Effector memory CD4-positive, alpha-beta T cell (primary cell): ENCODE measurements around the gene LRRN1.

Experiments
- DNase-seq, 3 donors: peaks; one replicate each; pipeline ENCODE4 v3.0.0-alpha.2; 2020
- H3K27ac ChIP-seq: 2 replicates; pipeline ENCODE4 v1.7.0; 2013; ENCODE audit warnings: mild to moderate bottlenecking, low read length, moderate library complexity; ENCODE audit not compliant: insufficient read depth, poor library complexity, severe bottlenecking
- H3K27me3 ChIP-seq: replicated peaks from 2 replicates; pipeline ENCODE4 v1.7.0; 2013; ENCODE audit warnings: mild to moderate bottlenecking, low read length; ENCODE audit not compliant: insufficient read depth, control insufficient read depth, poor library complexity, severe bottlenecking
- H3K36me3 ChIP-seq: 2 replicates; pipeline ENCODE4 v1.7.0; 2013; ENCODE audit warnings: mild to moderate bottlenecking, low read length, moderate library complexity; ENCODE audit not compliant: control insufficient read depth, insufficient read depth
- H3K4me1 ChIP-seq: 2 replicates; pipeline ENCODE4 v1.7.0; 2013; ENCODE audit warnings: low read length, mild to moderate bottlenecking; ENCODE audit not compliant: control insufficient read depth, insufficient read depth, poor library complexity, severe bottlenecking
- H3K4me3 ChIP-seq: 2 replicates; pipeline ENCODE4 v1.7.0; 2013; ENCODE audit warnings: low read length, low read depth, mild to moderate bottlenecking; ENCODE audit not compliant: insufficient read depth, poor library complexity, severe bottlenecking
- H3K9me3 ChIP-seq: 2 replicates; pipeline ENCODE4 v1.7.0; 2013; ENCODE audit warnings: mild to moderate bottlenecking, low read length, moderate library complexity; ENCODE audit not compliant: control insufficient read depth
- total RNA-seq, 3 donors: gene quantifications; one replicate each; lab custom pipeline; 2026; lab: John Stamatoyannopoulos, UW

The LRRN1 gene
- 0.09 to 0.39 (median 0.17) reads per million in 3 donors for total RNA-seq

DNA sequence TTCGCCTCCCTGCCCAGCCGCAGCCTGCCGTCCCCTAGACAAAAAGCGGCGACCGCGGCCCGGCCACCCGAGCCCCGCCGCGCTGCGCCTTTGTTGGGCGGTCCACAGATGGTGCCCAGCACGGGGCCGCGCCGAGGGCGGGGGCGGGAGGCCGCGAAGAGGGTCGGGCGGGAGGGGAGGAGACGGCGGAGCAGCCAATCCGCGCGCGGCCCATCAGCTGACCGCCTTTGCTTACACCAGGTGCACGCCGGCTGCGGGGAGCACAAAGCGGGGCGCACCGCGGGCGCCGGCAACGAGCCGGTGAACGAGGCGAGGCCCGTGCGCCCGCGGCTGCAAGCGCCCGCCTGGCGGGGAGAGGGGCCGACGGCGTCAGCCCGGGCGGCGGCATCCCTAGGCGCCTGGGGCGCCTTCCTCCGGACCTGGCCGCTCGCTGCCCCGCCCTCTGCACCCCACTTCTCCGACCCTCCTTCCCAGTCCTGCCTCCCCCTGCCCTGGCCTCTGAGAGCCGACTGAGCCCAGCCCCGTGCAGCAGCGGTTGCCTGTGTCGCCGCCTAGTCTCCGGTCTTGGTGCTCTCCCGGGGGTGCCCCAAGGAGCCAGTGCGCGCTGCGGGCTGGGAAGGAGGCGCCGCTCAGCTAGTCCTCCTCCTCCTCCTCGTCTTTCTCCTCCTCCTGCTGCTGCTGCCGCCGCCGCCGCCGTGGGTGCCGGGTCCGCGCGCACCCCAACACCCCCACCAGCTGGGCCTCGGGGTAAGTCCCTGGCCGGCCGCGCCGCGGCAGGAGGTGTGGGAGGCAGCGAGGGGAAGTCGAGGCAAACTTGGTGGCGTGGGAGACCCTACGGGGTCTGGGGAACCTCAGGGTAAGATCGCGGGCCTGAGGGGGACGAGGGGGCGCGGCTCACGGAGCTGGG lies at the start of gene LRRN1:
Gene LRRN1, plus strand, starts transcription at position 259 of the 907 bp plus-strand sequence. CDS start 45,211 bp downstream, outside the sequence.
- Histone ChIP-seq H3K27ac (no peak within 1 kb of the TSS), H3K4me1 (peaks cover 6% of the 10 kb centered on the region), H3K27me3 (no peaks in the 10 kb centered on the region), H3K36me3 (no peaks in the 10 kb centered on the region), H3K9me3 (no peaks in the 10 kb centered on the region), H3K4me3 (peak within 1 kb of the TSS; percentile 41)
- DNase-seq, result no peak

DNA sequence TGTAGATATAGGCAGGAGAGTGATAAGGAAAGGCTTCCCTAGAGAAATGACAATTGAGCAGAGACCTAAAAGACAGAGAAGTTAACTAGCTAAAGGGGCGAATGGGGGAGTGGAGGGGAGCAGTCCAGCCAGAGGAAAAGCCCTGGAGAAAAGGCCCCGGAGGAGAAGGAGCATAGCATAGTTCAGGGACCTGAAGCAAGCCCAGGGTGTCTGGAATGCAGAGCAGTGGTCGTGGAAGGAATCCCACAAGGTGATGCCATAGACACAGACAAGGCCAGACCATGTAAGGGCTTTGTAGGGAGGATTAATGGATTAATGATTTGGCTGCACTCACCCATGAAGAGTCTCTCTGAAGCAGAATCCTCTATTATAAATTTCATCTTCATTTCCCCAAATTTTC lies 45.8 kb upstream of the LRRN1 start:
- H3K4me3 ChIP-seq, result no peak overlapping the region
- no peaks in the 10 kb centered on the region for H3K27me3 ChIP-seq
- H3K27ac ChIP-seq, result no peak overlapping the region
- no peaks in the 10 kb centered on the region for H3K9me3 ChIP-seq
- no peaks in the 10 kb centered on the region for H3K4me1 ChIP-seq
- no peak for DNase-seq
- no peaks in the 10 kb centered on the region for H3K36me3 ChIP-seq

DNA sequence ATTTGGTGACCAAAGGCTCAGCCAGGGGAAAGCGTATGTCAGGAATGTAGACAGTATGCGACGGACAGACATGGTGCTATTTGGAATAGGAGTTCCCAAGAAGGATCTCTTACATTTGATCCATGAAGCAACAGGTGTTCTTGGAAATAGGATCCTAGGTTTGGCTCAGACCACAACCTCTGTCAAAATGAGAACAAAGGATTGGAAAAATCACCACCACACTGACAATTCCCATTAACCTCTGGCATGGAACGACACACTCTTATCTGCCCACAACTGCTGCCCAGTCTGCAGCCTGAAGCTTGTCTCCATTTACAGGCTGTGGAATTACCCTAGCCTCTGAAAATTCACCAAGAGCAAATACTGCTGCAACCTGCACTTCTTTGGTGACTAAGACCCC lies 33.6 kb upstream of the LRRN1 start:
- no peak overlapping the region for H3K4me3 ChIP-seq
- H3K27me3 ChIP-seq, result no peaks in the 10 kb centered on the region
- DNase-seq, result no peak
- no peaks in the 10 kb centered on the region for H3K36me3 ChIP-seq
- H3K9me3 ChIP-seq, result no peaks in the 10 kb centered on the region
- H3K4me1 ChIP-seq, result no peaks in the 10 kb centered on the region
- no peak overlapping the region for H3K27ac ChIP-seq

DNA sequence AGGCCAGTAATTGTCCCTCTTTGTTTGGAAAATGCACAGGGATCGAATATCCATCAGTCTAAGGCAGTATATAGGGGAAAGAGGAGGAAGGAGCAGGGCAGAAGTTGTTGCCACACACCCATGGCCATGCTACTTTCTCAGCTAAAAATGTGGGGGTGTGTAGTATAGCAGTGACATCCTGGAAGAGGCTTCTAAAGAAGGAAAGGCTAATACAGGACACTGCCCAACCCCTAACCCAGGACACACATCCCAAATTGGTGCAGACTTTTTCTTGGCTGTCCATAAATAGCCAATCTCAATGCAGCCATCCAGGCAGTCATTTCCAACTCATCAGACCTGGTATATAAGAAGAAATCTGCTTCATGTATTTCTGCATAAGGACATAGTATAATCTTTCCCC lies 33.1 kb upstream of the LRRN1 start:
- no peaks in the 10 kb centered on the region for H3K27me3 ChIP-seq
- H3K9me3 ChIP-seq, result no peaks in the 10 kb centered on the region
- H3K36me3 ChIP-seq, result no peaks in the 10 kb centered on the region
- no peak for DNase-seq
- no peaks in the 10 kb centered on the region for H3K4me1 ChIP-seq
- H3K4me3 ChIP-seq, result no peak overlapping the region
- H3K27ac ChIP-seq, result no peak overlapping the region

GRCh38 chr3:3771094-3771493 lies 28.1 kb upstream of the LRRN1 start:
- Histone ChIP-seq H3K4me1 (no peaks in the 10 kb centered on the region), H3K27ac (no peak overlapping the region), H3K27me3 (no peaks in the 10 kb centered on the region), H3K36me3 (no peaks in the 10 kb centered on the region), H3K4me3 (no peak overlapping the region), H3K9me3 (no peaks in the 10 kb centered on the region)
- DNase-seq, result no peak

GRCh38 chr3:3771567-3771966 lies 27.7 kb upstream of the LRRN1 start:
- DNase-seq, result no peak
- Histone ChIP-seq H3K4me3 (no peak overlapping the region), H3K36me3 (no peaks in the 10 kb centered on the region), H3K4me1 (no peaks in the 10 kb centered on the region), H3K9me3 (no peaks in the 10 kb centered on the region), H3K27ac (no peak overlapping the region), H3K27me3 (no peaks in the 10 kb centered on the region)

DNA sequence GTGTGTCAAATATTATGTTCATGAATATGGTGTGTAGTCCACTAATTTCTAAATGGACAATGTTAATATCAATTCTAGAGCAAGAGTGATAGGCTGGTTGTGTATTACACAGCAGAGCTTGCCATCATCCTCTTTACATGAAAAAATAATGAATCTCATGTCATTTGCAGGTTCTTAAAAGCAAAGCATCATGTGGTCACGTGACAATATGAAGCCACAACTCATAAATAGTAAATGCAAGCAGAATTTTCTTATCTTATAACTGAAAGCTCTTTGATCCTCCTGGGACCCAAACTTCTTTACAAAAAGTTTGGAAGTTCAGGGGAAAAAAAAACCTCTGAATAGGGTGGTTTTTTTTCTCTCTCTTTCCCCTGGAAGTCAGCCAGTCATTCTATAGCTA lies 26.9 kb upstream of the LRRN1 start:
- Histone ChIP-seq H3K4me1 (no peaks in the 10 kb centered on the region), H3K4me3 (no peak overlapping the region), H3K27ac (no peak overlapping the region), H3K9me3 (no peaks in the 10 kb centered on the region), H3K36me3 (no peaks in the 10 kb centered on the region), H3K27me3 (no peaks in the 10 kb centered on the region)
- DNase-seq, result no peak

GRCh38 chr3:3772920-3773319 lies 26.3 kb upstream of the LRRN1 start:
- no peaks in the 10 kb centered on the region for H3K4me1 ChIP-seq
- H3K36me3 ChIP-seq, result no peaks in the 10 kb centered on the region
- no peak overlapping the region for H3K4me3 ChIP-seq
- no peaks in the 10 kb centered on the region for H3K27me3 ChIP-seq
- no peak overlapping the region for H3K27ac ChIP-seq
- no peak for DNase-seq
- no peaks in the 10 kb centered on the region for H3K9me3 ChIP-seq

GRCh38 chr3:3776607-3777006 lies 22.6 kb upstream of the LRRN1 start:
- H3K9me3 ChIP-seq, result no peaks in the 10 kb centered on the region
- H3K27me3 ChIP-seq, result no peaks in the 10 kb centered on the region
- H3K4me3 ChIP-seq, result no peak overlapping the region
- no peak overlapping the region for H3K27ac ChIP-seq
- no peaks in the 10 kb centered on the region for H3K4me1 ChIP-seq
- H3K36me3 ChIP-seq, result no peaks in the 10 kb centered on the region
- no peak for DNase-seq

GRCh38 chr3:3778216-3778615 lies 21.0 kb upstream of the LRRN1 start:
- H3K9me3 ChIP-seq, result no peaks in the 10 kb centered on the region
- H3K4me3 ChIP-seq, result no peak overlapping the region
- no peaks in the 10 kb centered on the region for H3K36me3 ChIP-seq
- no peaks in the 10 kb centered on the region for H3K27me3 ChIP-seq
- no peak for DNase-seq
- no peaks in the 10 kb centered on the region for H3K4me1 ChIP-seq
- no peak overlapping the region for H3K27ac ChIP-seq
